ENCODE data around the gene MIS12.

Gene MIS12, protein sequence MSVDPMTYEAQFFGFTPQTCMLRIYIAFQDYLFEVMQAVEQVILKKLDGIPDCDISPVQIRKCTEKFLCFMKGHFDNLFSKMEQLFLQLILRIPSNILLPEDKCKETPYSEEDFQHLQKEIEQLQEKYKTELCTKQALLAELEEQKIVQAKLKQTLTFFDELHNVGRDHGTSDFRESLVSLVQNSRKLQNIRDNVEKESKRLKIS

GRCh38 chr17:5486206-5487124 is at the start of gene MIS12:
Gene MIS12 (plus strand): TSS chr17:5486566. CDS start chr17:5488863, 2,297 bp downstream.
- DNase-seq: peak; percentile 76

DNA sequence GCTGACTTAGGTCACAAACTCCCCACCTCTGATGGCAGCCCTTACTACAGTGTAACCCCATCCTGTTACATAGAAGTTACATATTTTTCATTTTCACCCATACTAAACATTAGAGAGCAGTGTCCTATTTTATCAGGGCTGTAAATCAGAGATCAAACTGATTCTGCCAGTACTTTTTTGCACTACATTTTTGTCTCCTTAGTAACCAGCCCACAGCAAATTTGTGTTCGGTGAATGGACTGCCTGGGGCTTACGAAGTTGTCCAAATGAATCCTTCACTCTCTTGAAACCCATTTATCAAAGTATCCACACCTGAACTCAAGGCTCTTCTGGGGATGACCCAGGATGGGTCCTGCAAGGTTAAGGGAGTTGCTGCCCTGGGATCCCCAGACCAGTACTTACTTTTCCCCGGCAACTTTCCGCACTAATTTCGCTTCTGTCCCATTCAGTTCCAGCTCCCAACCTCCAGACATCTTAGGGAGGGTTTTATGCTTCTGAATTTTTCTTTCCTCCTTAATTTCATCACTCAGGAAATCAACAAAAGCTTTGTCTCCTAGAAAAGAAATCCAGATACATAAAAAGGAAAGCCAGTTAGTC is 48.5 kb upstream of the MIS12 start:
- no peak for DNase-seq

DNA sequence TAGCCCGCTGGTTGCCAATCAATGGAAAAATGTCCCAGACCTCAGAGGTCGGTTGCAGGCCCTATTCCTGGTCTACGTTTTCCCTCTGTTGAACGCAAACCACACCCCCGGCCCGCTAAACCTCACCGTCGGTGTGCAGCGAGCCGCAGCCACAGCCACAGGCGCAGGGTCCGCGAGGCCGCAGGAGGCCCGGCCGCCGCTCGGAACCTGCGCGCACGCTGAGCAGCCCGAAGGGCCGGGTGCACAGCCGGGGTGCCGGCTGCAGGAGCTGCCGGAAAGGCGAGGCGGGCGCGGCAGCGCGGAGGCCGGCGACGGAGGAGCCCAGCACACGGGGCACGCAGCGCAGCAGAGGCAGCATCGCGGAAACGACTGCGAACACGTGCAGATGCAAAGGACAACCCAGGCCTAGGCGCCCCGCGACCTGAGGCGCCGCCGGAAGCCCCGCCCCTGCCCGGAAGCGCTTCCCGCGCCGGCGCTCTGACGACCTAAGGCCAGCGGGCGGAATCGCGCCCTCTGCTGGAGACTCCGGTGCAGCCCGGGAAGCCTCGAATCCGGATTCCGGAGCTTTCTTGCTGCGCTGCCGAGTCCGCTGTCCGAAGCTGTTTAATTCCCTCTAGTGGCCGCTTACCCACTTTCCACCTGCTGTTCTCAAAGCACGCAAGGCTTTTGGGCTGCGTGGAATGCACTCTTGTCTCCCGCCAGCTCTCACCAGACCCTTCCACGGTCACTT is 47.5 kb upstream of the MIS12 start, which contains the start of gene C1QBP:
Gene C1QBP (minus strand): TSS at position 440 of the 730 bp plus-strand sequence. CDS start 82 bp downstream, at position 358.
- DNase-seq: peak; percentile 73

GRCh38 chr17:5439446-5439764 is 47.0 kb upstream of the MIS12 start:
- DNase-seq: no peak

GRCh38 chr17:5443728-5444127 is 42.6 kb upstream of the MIS12 start:
- DNase-seq: no peak

DNA sequence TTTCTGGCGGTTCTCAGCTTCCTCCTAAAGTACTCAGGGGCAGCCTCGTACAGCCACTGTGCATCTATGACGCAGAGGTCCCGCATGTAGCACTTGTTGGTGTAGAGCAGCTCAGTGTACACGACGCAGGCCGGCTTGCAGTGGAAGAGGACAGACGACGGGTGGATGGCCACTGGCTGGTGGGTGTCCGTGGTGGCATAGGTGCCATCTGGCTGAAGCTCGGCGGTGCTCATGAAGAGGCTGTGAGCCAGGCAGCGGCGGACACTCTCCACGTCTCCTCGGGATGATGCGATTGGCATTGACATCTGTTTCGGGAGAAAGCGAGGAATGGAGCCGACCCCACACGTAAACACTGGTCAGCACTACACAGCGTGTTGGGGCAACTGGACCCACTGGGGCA is 42.2 kb upstream of the MIS12 start:
- no peak for DNase-seq

DNA sequence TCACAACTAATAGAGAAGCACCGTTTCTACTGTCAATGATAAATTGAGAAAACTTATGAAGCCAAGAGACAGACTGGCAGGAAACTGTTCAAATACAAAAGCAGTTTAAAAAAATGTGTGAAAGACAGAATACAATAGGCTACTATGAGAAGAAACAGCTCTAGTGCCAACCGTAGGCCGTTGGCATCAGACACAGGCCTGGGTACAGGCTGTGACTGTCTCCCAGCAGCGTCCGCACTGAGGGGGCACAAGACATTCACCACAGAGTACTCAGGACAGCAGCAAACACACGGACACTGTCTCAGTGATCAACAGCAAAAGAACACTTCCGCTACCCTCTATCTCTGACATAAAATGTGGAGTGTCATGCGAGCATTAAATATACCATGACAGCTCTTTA is 39.6 kb upstream of the MIS12 start:
- no peak for DNase-seq

GRCh38 chr17:5464717-5465507 is 21.5 kb upstream of the MIS12 start:
- no peak for DNase-seq

DNA sequence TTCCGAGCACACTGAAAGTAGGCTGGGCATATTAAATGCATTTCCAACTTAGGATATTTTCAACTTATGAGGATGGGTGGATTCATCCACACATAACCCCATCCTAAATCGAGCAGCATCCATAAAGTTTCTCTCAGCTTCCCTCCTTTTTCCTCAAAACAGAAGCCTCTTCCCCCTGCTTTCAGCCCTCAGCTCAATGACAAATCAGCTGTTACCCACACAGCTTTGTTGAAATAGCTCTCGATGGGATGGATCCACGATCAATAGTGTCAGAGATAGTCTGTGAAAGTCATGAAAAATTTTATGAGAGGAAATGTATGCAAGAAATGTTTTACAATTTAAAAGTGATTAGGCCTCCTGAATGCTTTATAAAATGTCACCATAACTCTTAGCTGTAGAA is 20.1 kb upstream of the MIS12 start:
- no peak for DNase-seq

DNA sequence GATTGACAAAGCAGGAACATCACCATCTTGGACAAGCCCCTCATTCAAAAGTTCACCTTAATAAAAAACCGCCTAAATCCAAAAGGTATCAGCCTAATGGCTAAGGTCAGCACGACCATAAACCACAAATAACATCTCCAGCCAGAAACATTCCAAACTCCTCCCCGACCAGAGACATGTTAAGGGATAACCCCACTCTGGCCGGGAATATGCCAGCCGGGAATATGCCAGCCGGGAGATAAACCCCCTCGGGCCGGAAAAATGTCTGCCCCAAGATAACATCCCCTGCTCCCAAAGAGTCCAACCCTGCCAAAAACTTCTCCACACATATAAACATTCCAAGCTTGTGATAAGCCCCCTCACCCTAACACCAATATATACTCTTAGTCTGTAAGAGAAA is 18.9 kb upstream of the MIS12 start:
- DNase-seq: no peak

DNA sequence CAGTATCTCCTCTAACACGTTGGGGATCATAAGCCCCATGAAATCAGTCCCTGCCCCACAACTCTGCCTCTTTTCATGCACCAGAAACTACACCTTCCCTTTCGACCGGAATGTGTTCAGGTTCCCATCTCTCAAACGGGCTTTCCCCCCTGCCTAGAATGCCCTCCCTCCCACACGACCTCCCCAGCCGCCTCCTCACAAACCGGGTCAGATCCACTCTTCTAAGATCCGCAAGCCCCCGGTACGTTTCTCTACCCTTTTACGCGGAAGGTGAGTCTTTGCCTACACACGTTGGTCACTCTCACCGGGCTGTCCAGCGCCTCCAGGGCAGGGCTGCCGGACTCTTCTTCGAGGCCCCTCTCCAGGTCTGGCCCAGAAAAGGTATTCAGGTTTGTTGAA is 18.3 kb upstream of the MIS12 start:
- no peak for DNase-seq

DNA sequence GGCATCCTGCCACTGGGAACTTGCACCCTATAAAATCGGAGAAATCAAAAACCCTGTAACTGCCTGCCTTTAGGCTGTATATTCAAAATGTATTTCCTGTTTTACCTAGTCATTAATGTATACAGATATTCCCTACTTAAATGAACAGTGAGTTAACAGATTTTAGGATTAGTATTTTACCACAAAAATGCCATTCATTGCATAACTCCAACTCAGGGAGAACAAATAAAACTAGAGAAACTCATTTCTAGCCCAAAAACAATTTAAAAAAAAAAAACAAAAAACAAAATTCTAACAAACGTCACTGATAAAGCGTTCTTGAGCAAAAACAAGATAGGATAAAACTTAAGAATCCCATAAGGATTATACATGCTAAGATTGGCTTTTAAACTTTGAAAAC is 13.9 kb upstream of the MIS12 start:
- no peak for DNase-seq

GRCh38 chr17:5473906-5474305 is 12.5 kb upstream of the MIS12 start:
- DNase-seq: no peak

DNA sequence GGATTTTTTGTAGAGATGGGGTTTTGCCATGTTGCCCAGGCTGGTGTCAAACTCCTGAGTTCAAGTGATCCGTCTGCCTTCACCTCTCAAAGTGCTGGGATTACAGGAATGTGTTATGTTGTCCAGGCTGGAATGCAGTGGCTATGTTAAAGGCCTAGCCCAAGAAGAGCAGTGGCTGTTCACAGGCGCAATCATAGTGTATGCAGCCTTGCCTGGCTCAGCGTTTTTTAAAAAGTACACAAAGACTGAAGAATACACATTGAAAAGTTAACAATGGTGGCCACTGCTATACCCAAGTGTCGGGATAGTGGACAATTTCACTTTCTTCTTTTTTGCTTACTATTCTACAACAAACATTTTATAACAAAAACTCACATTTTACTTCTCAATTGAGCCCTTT is 7.4 kb upstream of the MIS12 start:
- DNase-seq: no peak

DNA sequence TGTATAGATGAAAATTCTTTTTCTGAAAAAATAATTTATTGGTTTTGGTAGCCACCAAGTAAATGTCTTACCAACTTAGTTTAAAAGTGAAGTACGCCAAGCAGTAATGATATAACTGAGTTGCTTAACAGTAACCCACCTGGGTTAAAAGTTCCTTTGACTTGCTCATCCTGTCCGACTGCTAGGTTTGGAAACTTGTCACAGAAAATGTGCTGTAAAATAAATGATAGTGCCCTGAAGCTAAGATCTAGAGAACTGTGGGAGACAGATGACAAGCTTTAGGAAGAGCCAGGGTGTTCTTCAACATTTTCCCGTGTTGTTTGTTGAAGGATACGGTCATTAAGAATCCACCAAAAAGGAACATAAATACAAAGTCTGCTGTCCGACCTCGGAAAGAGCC is 5.4 kb upstream of the MIS12 start:
- no peak for DNase-seq

- no peak for DNase-seq
These were observed 4.9 kb upstream of the MIS12 start for GRCh38 chr17:5481451-5481850.

DNA sequence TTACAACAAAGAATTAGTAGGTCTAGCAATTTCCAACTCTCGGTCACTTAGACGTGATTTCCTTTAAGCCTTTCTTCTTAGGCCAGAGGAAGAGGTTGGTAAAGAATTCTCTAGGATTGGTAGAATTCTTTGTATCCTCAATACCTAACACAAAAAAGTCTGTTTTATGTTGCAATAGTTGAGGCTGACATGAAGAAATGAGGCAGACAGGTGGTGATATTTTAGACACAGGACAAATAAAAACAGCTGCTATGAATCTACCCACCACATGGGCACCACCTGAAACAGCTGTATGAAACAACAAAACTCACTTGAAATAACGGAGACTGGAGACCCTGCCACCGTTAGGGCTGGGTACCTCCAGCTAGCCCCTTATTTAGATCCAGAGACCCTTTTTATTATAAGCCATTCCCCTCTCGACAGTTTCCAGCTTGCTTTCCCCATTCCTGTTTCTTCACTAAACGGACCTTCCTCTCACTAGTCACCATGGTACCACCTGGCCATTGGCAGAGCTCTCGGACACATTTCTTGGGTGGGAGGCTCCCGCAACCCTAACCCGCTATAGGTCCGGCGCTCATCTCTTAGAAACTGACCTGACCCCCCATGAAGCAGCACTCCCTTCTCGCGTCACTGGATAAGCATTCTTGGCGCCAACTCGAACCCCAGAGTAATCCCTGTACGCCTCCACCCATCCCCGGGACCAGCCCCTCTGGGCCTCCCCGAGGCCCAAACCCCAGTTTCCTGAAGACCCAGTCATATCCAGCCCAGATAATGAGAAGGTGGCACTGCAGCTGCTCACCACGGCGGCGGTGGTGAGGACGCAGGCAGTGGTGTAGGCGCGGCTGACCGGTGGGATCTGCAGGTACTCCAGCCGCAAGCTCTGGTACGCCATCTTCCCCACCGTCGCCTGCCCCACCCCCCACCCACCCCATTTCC is 828 bp upstream of the MIS12 start, which contains the start of gene DERL2:
Gene DERL2 (minus strand): TSS at position 909 of the 936 bp plus-strand sequence. CDS start 17 bp downstream, at position 892.
- no peak for DNase-seq

GRCh38 chr17:5488752-5489151 is 2.4 kb downstream of the MIS12 start:
- DNase-seq: no peak

GRCh38 chr17:5492970-5493369 is 6.6 kb downstream of the MIS12 start:
- DNase-seq: no peak

GRCh38 chr17:5499476-5500231 is 13.3 kb downstream of the MIS12 start:
- DNase-seq: no peak

DNA sequence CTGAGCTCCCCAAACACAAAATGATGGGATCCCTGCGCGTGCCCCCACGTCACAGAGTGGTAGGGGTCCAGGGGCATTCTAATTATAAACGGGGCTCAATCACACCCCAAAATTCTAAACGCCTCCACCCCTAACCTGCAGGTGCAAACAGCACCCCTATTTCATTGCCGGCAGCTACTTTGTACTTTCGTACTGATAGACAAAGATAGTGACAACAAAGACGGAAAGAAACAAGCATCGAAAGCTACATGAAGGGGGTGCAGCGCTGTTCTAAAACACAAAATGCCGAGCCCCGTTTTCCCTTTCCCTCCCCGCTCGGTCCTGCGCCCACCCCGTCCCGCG is 13.9 kb downstream of the MIS12 start:
- no peak for DNase-seq
